GM21529 (cell line): ENCODE data around the gene C18orf63.

ENCODE experiments used
- ATAC-seq: cut with Tn5 transposase; IDR thresholded peaks from one replicate; pipeline ENCODE4 v1.9.1; 2021; ENCODE audit not compliant: unreplicated experiment

The C18orf63 gene

DNA sequence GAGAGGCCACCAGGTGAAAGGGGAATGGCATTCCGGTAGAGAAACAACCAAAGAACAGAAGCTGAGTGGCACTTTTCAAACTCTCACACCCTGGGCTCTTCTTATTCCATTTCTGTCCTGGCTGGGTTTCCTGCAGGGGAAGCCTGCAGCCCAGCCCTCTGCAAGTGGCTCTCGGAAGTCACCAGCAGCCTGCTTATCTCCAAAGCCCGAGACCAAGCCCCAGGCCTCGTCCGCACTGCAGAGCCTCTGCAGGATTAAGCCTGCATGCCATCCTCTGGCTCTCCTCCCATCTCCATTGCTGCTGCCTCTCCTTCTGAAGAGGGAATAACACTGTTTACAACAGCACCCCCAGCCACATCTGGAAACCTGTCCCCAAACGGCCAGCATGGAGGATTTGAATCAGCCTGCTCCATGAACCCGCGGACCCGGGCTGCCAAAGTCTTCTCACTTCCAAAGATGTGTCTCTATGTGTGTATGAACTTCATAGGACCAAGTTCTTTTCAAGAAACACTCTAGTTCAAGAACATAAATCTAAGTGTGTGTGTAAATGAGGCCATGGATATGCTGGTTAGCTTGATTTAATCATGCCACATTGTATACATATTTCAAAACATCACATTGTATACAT, 87.3 kb downstream of the C18orf63 start:
- no peak for ATAC-seq

- ATAC-seq: peak; percentile 53
Observed at GRCh38 chr18:74407888-74408287, 92.2 kb downstream of the C18orf63 start.
